Hepatocyte (in vitro differentiated cells): ENCODE results near the gene FGF3. TPM values are rescaled to one million over a fixed set of nuclear protein-coding genes. Genes with fewer than 3 reads are reported as not detected.
A peak's percentile ranks its signal among the peaks of the same experiment; 100 is the strongest.

ENCODE experiments used
- DNase-seq: peaks from one replicate; pipeline ENCODE4 v3.0.0-alpha.2; 2016; ENCODE audit warnings: low spot score
- H2AFZ ChIP-seq: fragments of 200-600 bp; sonication (generic); 2 replicates; pipeline ENCODE4 v1.6.0; 2016; ENCODE audit warnings: antibody characterized with exemption, mild to moderate bottlenecking
- H3K27ac ChIP-seq: fragments of 200-600 bp; sonication (generic); 2 replicates; pipeline ENCODE4 v1.5.1; 2016; ENCODE audit warnings: mild to moderate bottlenecking
- H3K27me3 ChIP-seq: fragments of 200-600 bp; sonication (generic); 2 replicates; pipeline ENCODE4 v1.6.1; 2016
- H3K36me3 ChIP-seq: fragments of 200-600 bp; sonication (generic); replicated peaks from 2 replicates; pipeline ENCODE4 v1.5.1; 2016; ENCODE audit warnings: low read depth; ENCODE audit not compliant: insufficient read depth
- H3K4me1 ChIP-seq: fragments of 200-600 bp; sonication (generic); 2 replicates; pipeline ENCODE4 v1.5.1; 2016; ENCODE audit warnings: mild to moderate bottlenecking, moderate library complexity; ENCODE audit not compliant: insufficient read depth
- H3K4me2 ChIP-seq: fragments of 200-600 bp; sonication (generic); 2 replicates; pipeline ENCODE4 v1.6.0; 2016
- H3K4me3 ChIP-seq: fragments of 200-600 bp; sonication (generic); 2 replicates; pipeline ENCODE4 v1.5.1; 2016; ENCODE audit warnings: mild to moderate bottlenecking
- H3K79me2 ChIP-seq: fragments of 200-600 bp; sonication (generic); 2 replicates; pipeline ENCODE4 v1.6.0; 2017; ENCODE audit warnings: mild to moderate bottlenecking
- H3K9me2 ChIP-seq: fragments of 200-600 bp; sonication (generic); replicated peaks from 2 replicates; pipeline ENCODE4 v1.6.0; 2017; ENCODE audit warnings: mild to moderate bottlenecking; ENCODE audit not compliant: insufficient read depth
- H3K9me3 ChIP-seq: fragments of 200-600 bp; sonication (generic); 2 replicates; pipeline ENCODE4 v1.5.1; 2016; ENCODE audit warnings: low read depth, mild to moderate bottlenecking
- H4K20me1 ChIP-seq: fragments of 200-600 bp; sonication (generic); 2 replicates; pipeline ENCODE4 v1.6.0; 2016; ENCODE audit warnings: mild to moderate bottlenecking; ENCODE audit not compliant: insufficient read depth, poor library complexity, severe bottlenecking
- CTCF ChIP-seq: fragments of 200-600 bp; sonication (generic); IDR thresholded peaks from 2 replicates; pipeline ENCODE4 v1.5.1; 2016; ENCODE audit warnings: antibody characterized with exemption, mild to moderate bottlenecking; ENCODE audit not compliant: poor library complexity
- EZH2 ChIP-seq: fragments of 200-600 bp; sonication (generic); IDR thresholded peaks from 2 replicates; pipeline ENCODE4 v1.6.1; 2016; ENCODE audit warnings: antibody characterized with exemption, mild to moderate bottlenecking, borderline replicate concordance
- EZH2phosphoT487 ChIP-seq: fragments of 200-600 bp; sonication (generic); IDR thresholded peaks from one replicate; pipeline ENCODE4 v1.6.1; 2018; ENCODE audit warnings: antibody characterized with exemption, mild to moderate bottlenecking, low read depth, moderate library complexity; ENCODE audit not compliant: unreplicated experiment, severe bottlenecking
- WGBS: methylation state at CpG from one replicate; pipeline ENCODE4 v1.1.6; 2016; ENCODE audit warnings: low lambda C conversion rate; ENCODE audit errors: missing lambda C conversion rate; 5-methylcytosine and 5-hydroxymethylcytosine counted together
- polyA plus RNA-seq: library from polyadenylated mRNA; unstranded; fragments of >200 nt; fragmentation: Nextera tagmentation; extraction: Ambion mirVana; gene quantifications from 2 replicates; pipeline ENCODE4 v1.2.1, GENCODE V29; 2016
- total RNA-seq: library from RNA; depleted of rRNA; stranded (reverse); fragments of >200 nt; gene quantifications from 2 replicates; pipeline ENCODE4 v1.2.3, GENCODE V29; 2014

FGF3 gene
- total and polyA plus RNA-seq, 2 experiments from 2014 or later = not detected

GRCh38 chr11:69817265-69818230, 1.7 kb downstream of the FGF3 start:
- Histone ChIP-seq H2AFZ (peak overlapping the region; percentile 60), H3K9me2 (no peaks in the 10 kb centered on the region), H3K79me2 (no peaks in the 10 kb centered on the region), H3K4me2 (peak overlapping the region; percentile 72), H3K27ac (no peak overlapping the region), H4K20me1 (no peaks in the 10 kb centered on the region), H3K27me3 (peaks cover 78% of the 10 kb centered on the region), H3K4me3 (no peak overlapping the region), H3K36me3 (no peaks in the 10 kb centered on the region), H3K4me1 (peaks cover 12% of the 10 kb centered on the region), H3K9me3 (no peaks in the 10 kb centered on the region)
- no peak for DNase-seq
- TF ChIP-seq CTCF (no peak), EZH2 (peak; percentile 88), EZH2phosphoT487 (peak; percentile 48)
- WGBS = 2% methylated on average over 100 of the region's 107 CpGs

- Histone ChIP-seq H3K79me2 (no peaks in the 10 kb centered on the region), H3K27ac (no peak overlapping the region), H4K20me1 (no peaks in the 10 kb centered on the region), H3K27me3 (peaks cover 73% of the 10 kb centered on the region), H2AFZ (no peak overlapping the region), H3K4me1 (peaks cover 12% of the 10 kb centered on the region), H3K4me3 (no peak overlapping the region), H3K36me3 (no peaks in the 10 kb centered on the region), H3K4me2 (no peak overlapping the region), H3K9me2 (no peaks in the 10 kb centered on the region), H3K9me3 (no peaks in the 10 kb centered on the region)
- no peak for DNase-seq
- no peak for TF ChIP-seq CTCF
- TF ChIP-seq EZH2 = no peak
- TF ChIP-seq EZH2phosphoT487 = no peak
- 34% methylated on average over 12 of the region's 12 CpGs for WGBS
Measured at GRCh38 chr11:69816671-69817070, 2.5 kb downstream of the FGF3 start.

DNA sequence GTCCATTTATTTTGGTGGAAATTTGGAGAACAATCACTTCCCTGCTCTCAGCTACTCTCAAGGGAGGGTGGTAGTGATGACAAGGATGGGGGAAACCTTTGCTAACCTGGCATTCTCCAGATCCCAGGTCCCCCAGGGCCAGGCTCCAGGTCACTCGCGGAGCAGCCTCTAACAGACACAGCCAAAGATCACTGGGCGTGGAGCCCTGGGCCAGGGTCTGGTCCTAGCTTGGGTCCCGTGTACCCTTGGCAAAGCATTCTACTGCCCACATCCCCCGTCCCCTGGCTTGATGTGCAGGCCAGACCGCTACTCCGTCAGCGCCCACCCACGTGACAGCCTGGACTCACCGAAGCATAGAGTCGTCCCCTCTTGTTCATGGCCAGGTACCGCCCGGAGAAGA, 3.2 kb downstream of the FGF3 start:
- WGBS = 85% methylated on average over 13 of the region's 13 CpGs
- Histone ChIP-seq H3K27ac (no peak overlapping the region), H3K9me2 (no peaks in the 10 kb centered on the region), H2AFZ (no peak overlapping the region), H3K9me3 (no peaks in the 10 kb centered on the region), H3K4me2 (no peak overlapping the region), H3K4me3 (no peak overlapping the region), H3K4me1 (peaks cover 12% of the 10 kb centered on the region), H3K36me3 (no peaks in the 10 kb centered on the region), H3K27me3 (peaks cover 66% of the 10 kb centered on the region), H4K20me1 (no peaks in the 10 kb centered on the region), H3K79me2 (no peaks in the 10 kb centered on the region)
- TF ChIP-seq EZH2 (no peak), CTCF (no peak), EZH2phosphoT487 (no peak)
- DNase-seq = no peak
